GM19455 (cell line): Measurements from ENCODE around the gene DAP3.
A peak's percentile ranks its signal among the peaks of the same experiment; 100 is the strongest.
"Not testable (repeated sequence)": the region's sequence is repeated elsewhere in the genome, so short reads cannot be mapped to it uniquely, and the experiment has no call there.

Source experiments
- ATAC-seq: cut with Tn5 transposase; IDR thresholded peaks from one replicate; pipeline ENCODE4 v1.9.1; 2021; ENCODE audit not compliant: unreplicated experiment

DAP3 gene

GRCh38 chr1:155715777-155716176 is 26.9 kb downstream of the DAP3 start:
- ATAC-seq: no peak

GRCh38 chr1:155717041-155717440 is 28.1 kb downstream of the DAP3 start:
- ATAC-seq: peak; percentile 68

- ATAC-seq: not testable (repeated sequence)
Measured at GRCh38 chr1:155718524-155719115, 29.7 kb downstream of the DAP3 start.

GRCh38 chr1:155719703-155720102 is 30.8 kb downstream of the DAP3 start:
- ATAC-seq: no peak

GRCh38 chr1:155725142-155725541 is 36.3 kb downstream of the DAP3 start:
- no peak for ATAC-seq

- no peak for ATAC-seq
Measured at GRCh38 chr1:155729031-155729898, 40.4 kb downstream of the DAP3 start.

- no peak for ATAC-seq
Measured at GRCh38 chr1:155740995-155741394, 52.1 kb downstream of the DAP3 start.

- ATAC-seq: no peak
Measured at GRCh38 chr1:155741908-155742307, 53.0 kb downstream of the DAP3 start.

- no peak for ATAC-seq
Measured at GRCh38 chr1:155744711-155745283, 55.9 kb downstream of the DAP3 start.

GRCh38 chr1:155745284-155746228 is 56.7 kb downstream of the DAP3 start:
- peak; percentile 90 for ATAC-seq

GRCh38 chr1:155747586-155747985 is 58.7 kb downstream of the DAP3 start:
- not testable (repeated sequence) for ATAC-seq

GRCh38 chr1:155748141-155748540 is 59.2 kb downstream of the DAP3 start:
- ATAC-seq: not testable (repeated sequence)

GRCh38 chr1:155759017-155759416 is 70.1 kb downstream of the DAP3 start:
- not testable (repeated sequence) for ATAC-seq

- ATAC-seq: no peak
Measured at GRCh38 chr1:155759966-155760630, 71.2 kb downstream of the DAP3 start.

- ATAC-seq: no peak
Measured at GRCh38 chr1:155760751-155761475, 72.0 kb downstream of the DAP3 start.

- ATAC-seq: no peak
Measured at GRCh38 chr1:155761736-155762405, 73.0 kb downstream of the DAP3 start.

- not testable (repeated sequence) for ATAC-seq
Measured at GRCh38 chr1:155763090-155763815, 74.4 kb downstream of the DAP3 start.

- not testable (repeated sequence) for ATAC-seq
Measured at GRCh38 chr1:155763989-155764388, 75.1 kb downstream of the DAP3 start.
